H1 (cell line): ENCODE results near the gene ROR1. TPM values are rescaled to one million over a fixed set of nuclear protein-coding genes. Genes with fewer than 3 reads are reported as not detected.

Experiments used
- CBX5 ChIP-seq: fragments of 300-800, 300-1000 bp; sonication (generic); IDR thresholded peaks from 2 replicates; pipeline ENCODE4 v1.7.1; 2016; ENCODE audit warnings: antibody characterized with exemption, low read length, low read depth
- polyA plus RNA-seq, 7 experiments: library from polyadenylated mRNA; depleted of rRNA in 3 of 7; stranded (reverse) in 5 of 7; unstranded in 2 of 7; fragments of >200 nt in 5 of 7; fragments of 200-250 nt in 2 of 7; gene quantifications; 1 replicate in 5 of 7; 2 replicates in 1 of 7; 4 replicates in 1 of 7; pipeline versions ENCODE4 v1.2.1 to v1.2.3, GENCODE V29; 2011 to 2013; ENCODE audit warnings: missing spikeins in 2 of 7, mixed read lengths in 2 of 7
- total RNA-seq: library from RNA; stranded (reverse); fragmentation: NEBNext Ultra II Directional; extraction: Animal tissue kit (Norgen Biotek cat#: 25700); gene quantifications from 2 replicates; pipeline ENCODE4 v1.2.1, GENCODE V29; 2021

Gene ROR1
- total and polyA plus RNA-seq, 2 of the 8 experiments (the other 6 are each of a cell fraction or from before 2014, with no cell fraction given), result 33.6 to 73.6 TPM

DNA sequence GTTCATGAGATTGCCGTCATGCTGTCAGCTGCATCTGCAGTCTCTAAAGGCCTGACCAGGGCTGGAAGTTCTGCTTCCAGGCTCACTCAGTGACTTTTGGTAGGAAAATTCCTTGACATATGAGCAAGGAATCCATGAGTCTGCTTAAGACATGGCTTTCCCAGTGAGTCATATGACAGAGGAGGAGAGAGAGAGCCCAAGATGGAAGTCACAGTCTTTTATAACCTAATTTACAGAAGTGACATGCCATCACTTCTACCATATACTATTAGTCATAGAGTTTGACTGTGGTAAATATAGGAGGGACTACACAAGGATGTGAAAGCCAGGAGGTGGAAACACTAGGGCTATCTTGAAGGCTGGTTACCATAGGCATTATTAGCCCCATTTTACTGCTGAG, 115.2 kb downstream of the ROR1 start (continued):
- no peak for TF ChIP-seq CBX5
